ENCODE data around the gene PNLIP.

- TF ChIP-seq REST (IDR thresholded peaks at IDR 0.05; ENCODE audit: insufficient read depth in 1 of 2, low read depth in 2 of 2, low read length in 2 of 2) (no peak), SIN3A (IDR thresholded peaks at IDR 0.05; ENCODE audit: borderline replicate concordance, insufficient read depth, low read length) (no peak), TAF1 (IDR thresholded peaks at IDR 0.05; ENCODE audit: borderline replicate concordance, insufficient read depth, low read length) (no peak), POLR2AphosphoS5 (IDR thresholded peaks at IDR 0.05; ENCODE audit: low read depth, low read length) (no peak)
Measured at GRCh38 chr10:116545122-116545521, 609 bp upstream of the PNLIP start.
